Peyer's patch (tissue), 4 donors: ENCODE data around the gene OR9A2.

Experiments used
- CTCF ChIP-seq, 6 experiments: fragments of 450-650 bp in 4 of 6; fragments of 200-600 bp in 2 of 6; sonication (generic) in 1 of 6; IDR thresholded peaks; one replicate each; pipeline ENCODE4 v1.5.1; 2017 to 2019; ENCODE audit warnings: antibody characterized with exemption in 6 of 6, mild to moderate bottlenecking in 3 of 6, moderate library complexity in 1 of 6
- POLR2A ChIP-seq, 2 donors: fragments of 450-650 bp; IDR thresholded peaks; one replicate each; pipeline ENCODE4 v1.5.1; 2017; ENCODE audit warnings: antibody characterized with exemption in 2 of 2, mild to moderate bottlenecking in 2 of 2, moderate library complexity in 2 of 2

GRCh38 chr7:143043391-143043790 is 16.5 kb upstream of the OR9A2 start:
- no peak for TF ChIP-seq CTCF (IDR thresholded peaks at IDR 0.05)
- TF ChIP-seq POLR2A (IDR thresholded peaks at IDR 0.05) = no peak
